MG63 (cell line): ENCODE measurements around the gene ZMYM1. TPM values are rescaled to one million over a fixed set of nuclear protein-coding genes. Genes with fewer than 3 reads are reported as not detected.
"Not testable (repeated sequence)": the region's sequence is repeated elsewhere in the genome, so short reads cannot be mapped to it uniquely, and the experiment has no call there.

ENCODE experiments used
- DNase-seq: peaks from one replicate; pipeline ENCODE4 v3.0.0-alpha.2; 2020
- H3K27me3 ChIP-seq: fragments of 250-450 bp; sonication (Bioruptor Pico); 2 replicates; pipeline ENCODE4 v1.5.1; 2020; ENCODE audit warnings: mild to moderate bottlenecking, moderate library complexity
- H3K36me3 ChIP-seq: fragments of 250-450 bp; sonication (Bioruptor Pico); 2 replicates; pipeline ENCODE4 v1.5.1; 2020; ENCODE audit warnings: mild to moderate bottlenecking, moderate library complexity
- H3K4me3 ChIP-seq: fragments of 250-450 bp; sonication (Bioruptor Pico); 2 replicates; pipeline ENCODE4 v1.5.1; 2020; ENCODE audit warnings: mild to moderate bottlenecking, moderate library complexity
- H3K9me3 ChIP-seq: fragments of 250-450 bp; sonication (Bioruptor Pico); 2 replicates; pipeline ENCODE4 v1.5.1; 2020; ENCODE audit warnings: mild to moderate bottlenecking, moderate library complexity
- total RNA-seq: library from RNA; depleted of rRNA; stranded (reverse); fragments of >200 nt; shearing (Covaris generic); gene quantifications from 2 replicates; pipeline ENCODE4 v1.2.3, GENCODE V29; 2014; ENCODE audit warnings: low replicate concordance

The ZMYM1 gene
- total RNA-seq, 1 experiment from 2014 or later = 11.1 TPM

DNA sequence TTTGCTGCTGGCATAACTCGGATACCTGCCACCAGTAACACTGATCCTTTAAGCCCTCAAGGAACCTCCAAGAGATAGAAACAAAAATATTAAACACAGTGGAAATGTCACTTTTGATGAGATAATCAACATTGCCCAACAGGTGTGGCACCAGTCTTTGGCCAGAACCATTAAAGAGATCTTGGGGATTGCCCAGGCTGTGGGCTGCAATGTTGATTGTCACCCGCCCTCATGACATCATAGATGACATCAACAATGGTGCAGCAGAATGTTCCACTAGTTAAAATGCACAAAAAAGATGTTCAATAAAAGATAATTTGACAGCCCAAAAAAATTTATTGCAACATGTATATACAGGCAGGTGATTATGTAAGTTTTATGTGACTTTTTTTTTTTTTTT is 20.2 kb upstream of the ZMYM1 start:
- DNase-seq = no peak
- Histone ChIP-seq H3K9me3 (0 out of 2 replicates have a peak, but pooled peaks cover 5% of the 10 kb centered on the region), H3K4me3 (no peak overlapping the region), H3K36me3 (no peaks in the 10 kb centered on the region), H3K27me3 (0 out of 2 replicates have a peak, but pooled peaks cover 2% of the 10 kb centered on the region)

- Histone ChIP-seq H3K9me3 (0 out of 2 replicates have a peak, but pooled peaks cover 5% of the 10 kb centered on the region), H3K27me3 (0 out of 2 replicates have a peak, but pooled peaks cover 2% of the 10 kb centered on the region), H3K4me3 (no peak overlapping the region), H3K36me3 (no peaks in the 10 kb centered on the region)
- DNase-seq = peak; percentile 75
These were observed 16.5 kb upstream of the ZMYM1 start for GRCh38 chr1:35062518-35063196.

GRCh38 chr1:35064265-35064664 is 14.9 kb upstream of the ZMYM1 start:
- H3K36me3 ChIP-seq = no peaks in the 10 kb centered on the region
- no peak for DNase-seq
- H3K27me3 ChIP-seq = no peaks in the 10 kb centered on the region
- no peak overlapping the region for H3K4me3 ChIP-seq
- 0 out of 2 replicates have a peak, but pooled peaks cover 5% of the 10 kb centered on the region for H3K9me3 ChIP-seq

DNA sequence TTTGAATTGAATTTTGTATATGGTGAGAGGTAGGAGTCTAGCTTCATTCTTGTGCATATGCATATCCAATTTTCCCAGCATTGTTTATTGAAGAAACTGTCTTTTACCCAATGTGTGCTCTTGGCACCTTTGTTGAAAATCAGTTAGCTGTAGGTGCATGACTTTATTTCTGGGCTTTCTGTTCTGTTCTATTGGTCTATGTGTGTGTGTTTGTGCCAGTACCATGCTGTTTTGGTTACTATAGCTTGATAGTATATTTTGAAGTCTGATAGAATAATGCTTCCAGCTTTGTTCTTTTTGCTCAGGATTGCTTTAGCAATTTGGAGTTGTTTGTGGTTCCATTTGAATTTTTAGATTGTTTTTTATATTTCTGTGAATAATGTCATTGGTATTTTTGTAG is 9.4 kb upstream of the ZMYM1 start:
- Histone ChIP-seq H3K36me3 (no peaks in the 10 kb centered on the region), H3K9me3 (peaks cover 3% of the 10 kb centered on the region; the same call in 1 of the 2 replicates), H3K4me3 (no peak overlapping the region), H3K27me3 (no peaks in the 10 kb centered on the region)
- DNase-seq = no peak

- no peaks in the 10 kb centered on the region for H3K36me3 ChIP-seq
- no peaks in the 10 kb centered on the region for H3K27me3 ChIP-seq
- H3K4me3 ChIP-seq = no peak overlapping the region
- DNase-seq = no peak
- H3K9me3 ChIP-seq = peaks cover 5% of the 10 kb centered on the region
These were observed 5.8 kb upstream of the ZMYM1 start for GRCh38 chr1:35073265-35073811.

- H3K27me3 ChIP-seq, H3K9me3 ChIP-seq, H3K4me3 ChIP-seq, H3K36me3 ChIP-seq: not testable (repeated sequence)
- DNase-seq = peak; percentile 34
These were observed 2.8 kb upstream of the ZMYM1 start for GRCh38 chr1:35076426-35076825.

GRCh38 chr1:35080171-35080854 is 1.1 kb downstream of the ZMYM1 start:
- H3K9me3 ChIP-seq = peaks cover under 1% of the 10 kb centered on the region; the same call in 1 of the 2 replicates

DNA sequence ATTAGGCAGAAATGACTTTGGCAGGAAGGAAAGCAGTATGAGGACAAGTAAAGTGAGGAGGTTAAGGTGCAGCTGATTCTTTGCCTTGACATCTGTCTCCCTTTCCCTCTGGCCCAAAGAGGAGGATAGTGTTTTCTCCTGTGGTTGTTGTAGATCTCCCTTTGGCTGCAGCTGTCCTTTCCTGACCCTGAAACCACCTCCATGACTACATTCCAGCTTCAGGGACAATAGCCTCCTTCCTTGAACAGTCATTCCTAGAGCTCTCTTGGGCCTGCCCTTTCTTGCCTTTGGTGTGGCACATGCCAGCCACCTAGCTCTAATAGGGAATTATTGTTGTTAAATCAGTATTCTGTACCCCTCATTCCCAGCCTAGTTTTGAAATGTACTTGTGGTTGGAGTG is 6.2 kb downstream of the ZMYM1 start:
- no peak for DNase-seq
- Histone ChIP-seq H3K27me3 (no peaks in the 10 kb centered on the region), H3K36me3 (peaks cover 11% of the 10 kb centered on the region), H3K4me3 (no peak overlapping the region), H3K9me3 (no peaks in the 10 kb centered on the region)

More at GRCh38 chr1:35080171-35080854, 1.1 kb downstream of the ZMYM1 start:
- H3K27me3 ChIP-seq = no peaks in the 10 kb centered on the region
- no peak for DNase-seq
- H3K4me3 ChIP-seq = peak overlapping the region; percentile 69
- peaks cover 16% of the 10 kb centered on the region for H3K36me3 ChIP-seq

DNA sequence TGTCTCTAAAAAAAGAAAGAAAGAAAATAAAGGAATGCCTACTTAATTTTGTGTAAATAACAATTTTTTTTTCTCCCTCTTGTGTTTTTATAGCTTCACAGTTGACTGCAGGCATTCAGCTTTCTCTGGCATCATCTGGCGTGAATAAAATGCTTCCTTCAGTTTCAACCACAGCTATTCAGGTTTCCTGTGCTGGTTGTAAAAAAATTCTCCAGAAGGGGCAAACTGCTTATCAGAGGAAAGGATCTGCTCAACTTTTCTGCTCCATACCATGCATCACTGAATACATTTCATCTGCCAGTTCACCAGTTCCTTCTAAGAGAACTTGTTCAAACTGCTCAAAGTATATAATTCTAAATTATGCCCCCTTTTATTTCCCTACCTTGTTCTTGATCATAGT is 18.0 kb downstream of the ZMYM1 start:
- no peak for DNase-seq
- Histone ChIP-seq H3K9me3 (no peaks in the 10 kb centered on the region), H3K4me3 (no peak overlapping the region), H3K36me3 (peaks cover 48% of the 10 kb centered on the region), H3K27me3 (no peaks in the 10 kb centered on the region)

GRCh38 chr1:35111106-35111505 is 31.9 kb downstream of the ZMYM1 start:
- Histone ChIP-seq H3K36me3 (peaks cover 39% of the 10 kb centered on the region), H3K4me3 (no peak overlapping the region), H3K27me3 (no peaks in the 10 kb centered on the region), H3K9me3 (no peaks in the 10 kb centered on the region)
- DNase-seq = no peak

DNA sequence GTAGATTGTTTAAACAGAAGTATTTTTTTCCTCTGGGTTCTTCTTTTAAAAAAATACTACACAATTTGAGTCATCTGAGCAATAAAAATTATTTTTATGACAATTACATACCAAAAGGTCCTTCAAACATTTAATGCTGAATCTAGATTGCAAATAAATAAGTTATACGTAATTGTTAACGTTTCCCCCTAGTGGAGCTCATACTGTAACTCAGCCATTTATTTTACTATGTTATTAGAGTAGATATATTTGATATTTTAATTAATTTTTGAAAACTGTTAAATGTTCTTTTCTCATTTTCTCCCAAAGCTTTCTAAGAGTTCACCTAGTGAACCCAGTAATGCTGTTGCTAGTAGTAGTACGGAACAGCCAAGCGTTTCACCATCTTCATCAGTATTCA is 33.5 kb downstream of the ZMYM1 start:
- H3K4me3 ChIP-seq = no peak overlapping the region
- peaks cover 42% of the 10 kb centered on the region for H3K36me3 ChIP-seq
- no peaks in the 10 kb centered on the region for H3K27me3 ChIP-seq
- no peak for DNase-seq
- H3K9me3 ChIP-seq = no peaks in the 10 kb centered on the region

- no peak overlapping the region for H3K4me3 ChIP-seq
- H3K36me3 ChIP-seq = peaks cover 35% of the 10 kb centered on the region
- DNase-seq = no peak
- no peaks in the 10 kb centered on the region for H3K9me3 ChIP-seq
- no peaks in the 10 kb centered on the region for H3K27me3 ChIP-seq
These were observed 36.5 kb downstream of the ZMYM1 start for GRCh38 chr1:35115459-35116383.

DNA sequence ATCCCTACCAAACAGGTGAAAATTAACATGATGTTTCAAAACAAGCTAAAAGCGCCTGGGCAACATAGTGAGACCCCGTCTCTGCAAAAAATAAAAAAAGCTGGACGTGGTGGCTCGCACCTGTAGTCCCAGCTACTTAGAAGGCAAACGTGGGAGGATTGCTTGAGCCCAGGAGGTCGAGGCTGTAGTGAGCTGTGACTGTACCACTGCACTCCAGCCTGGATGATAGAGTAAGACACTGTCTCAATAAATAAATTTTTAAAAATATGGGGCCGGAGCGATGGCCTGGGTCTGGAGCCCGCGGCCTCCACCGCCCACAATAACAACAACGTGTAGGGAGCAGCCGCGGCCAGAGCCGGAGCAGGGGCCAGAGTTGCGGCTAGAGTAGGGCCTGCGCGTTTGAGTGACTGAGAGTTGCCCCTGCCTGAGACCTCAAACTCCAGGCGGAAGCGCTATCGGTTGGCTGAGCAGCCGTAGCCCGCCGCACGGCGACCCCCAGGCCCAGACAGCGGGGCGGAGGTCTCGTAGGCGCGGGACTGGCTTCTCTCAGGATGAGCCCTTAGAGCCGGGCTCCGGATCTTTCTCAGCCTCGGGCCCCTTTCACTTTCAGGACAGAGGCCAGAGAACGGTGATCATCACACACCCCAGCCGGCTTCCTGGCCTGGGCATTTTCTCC is 41.4 kb downstream of the ZMYM1 start:
- Histone ChIP-seq H3K9me3 (no peaks in the 10 kb centered on the region), H3K4me3 (0 out of 2 replicates have a peak overlapping the region, but pooled peaks have one; percentile 7), H3K27me3 (no peaks in the 10 kb centered on the region), H3K36me3 (peaks cover 9% of the 10 kb centered on the region)
- peak; percentile 18 for DNase-seq

DNA sequence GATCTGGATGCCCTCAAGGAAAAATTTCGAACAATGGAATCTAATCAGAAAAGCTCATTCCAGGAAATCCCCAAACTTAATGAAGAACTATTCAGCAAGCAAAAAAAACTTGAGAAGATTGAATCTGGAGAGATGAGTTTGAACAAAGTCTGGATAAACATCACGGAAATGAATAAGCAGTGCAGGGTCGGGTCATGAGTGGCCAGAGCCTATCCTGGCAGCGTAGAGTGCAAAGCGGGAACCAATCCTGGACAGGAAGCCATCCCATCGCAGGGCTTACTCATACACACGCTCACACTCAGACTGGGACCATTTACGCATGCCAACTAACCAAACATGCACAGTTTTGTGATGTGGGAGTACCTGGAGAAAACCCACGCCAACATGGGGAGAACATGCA is 43.1 kb downstream of the ZMYM1 start:
- H3K27me3 ChIP-seq = no peaks in the 10 kb centered on the region
- no peak overlapping the region for H3K4me3 ChIP-seq
- no peak for DNase-seq
- no peaks in the 10 kb centered on the region for H3K36me3 ChIP-seq
- peaks cover 3% of the 10 kb centered on the region for H3K9me3 ChIP-seq

DNA sequence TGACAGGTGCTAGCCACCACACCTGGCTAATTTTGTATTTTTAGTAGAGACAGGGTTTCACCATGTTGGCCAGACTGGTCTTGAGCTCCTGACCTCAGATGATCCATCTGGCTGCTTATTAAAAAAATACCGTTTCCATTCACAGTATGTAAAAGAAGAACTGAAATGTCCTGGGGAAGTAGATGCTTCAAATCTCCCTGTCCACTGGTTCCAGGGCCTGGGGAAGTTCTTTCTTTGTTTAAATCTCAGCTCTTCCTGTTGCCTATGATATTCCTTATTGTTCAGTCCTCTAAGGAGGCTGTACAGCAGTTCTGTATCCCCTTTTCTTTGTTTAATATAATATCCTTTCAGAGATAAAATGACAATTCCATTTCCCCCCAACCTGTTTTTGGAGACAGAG is 47.4 kb downstream of the ZMYM1 start:
- H3K4me3 ChIP-seq = no peak overlapping the region

GRCh38 chr1:35129080-35129479 is 49.9 kb downstream of the ZMYM1 start:
- Histone ChIP-seq H3K4me3 (no peak overlapping the region), H3K9me3 (peaks cover 3% of the 10 kb centered on the region), H3K36me3 (no peaks in the 10 kb centered on the region), H3K27me3 (no peaks in the 10 kb centered on the region)
- DNase-seq = no peak

More for the DNA sequence above, 47.4 kb downstream of the ZMYM1 start:
- DNase-seq = no peak
- no peaks in the 10 kb centered on the region for H3K27me3 ChIP-seq
- no peaks in the 10 kb centered on the region for H3K36me3 ChIP-seq
- peaks cover 3% of the 10 kb centered on the region for H3K9me3 ChIP-seq
